A172 (cell line): ENCODE results near the gene PCDHB5. TPM values are rescaled to one million over a fixed set of nuclear protein-coding genes. Genes with fewer than 3 reads are reported as not detected.
"Not testable (repeated sequence)": the region's sequence is repeated elsewhere in the genome, so short reads cannot be mapped to it uniquely, and the experiment has no call there.

Experiments used
- DNase-seq: peaks from one replicate; pipeline ENCODE4 v3.0.0-alpha.2; 2015; ENCODE audit warnings: low spot score
- total RNA-seq: library from RNA; depleted of rRNA; stranded (reverse); fragments of >200 nt; shearing (Covaris generic); gene quantifications from 2 replicates; pipeline ENCODE4 v1.2.3, GENCODE V29; 2014; rRNA removed

Gene PCDHB5
- total RNA-seq, 1 experiment from 2014 or later = 45.5 TPM

DNA sequence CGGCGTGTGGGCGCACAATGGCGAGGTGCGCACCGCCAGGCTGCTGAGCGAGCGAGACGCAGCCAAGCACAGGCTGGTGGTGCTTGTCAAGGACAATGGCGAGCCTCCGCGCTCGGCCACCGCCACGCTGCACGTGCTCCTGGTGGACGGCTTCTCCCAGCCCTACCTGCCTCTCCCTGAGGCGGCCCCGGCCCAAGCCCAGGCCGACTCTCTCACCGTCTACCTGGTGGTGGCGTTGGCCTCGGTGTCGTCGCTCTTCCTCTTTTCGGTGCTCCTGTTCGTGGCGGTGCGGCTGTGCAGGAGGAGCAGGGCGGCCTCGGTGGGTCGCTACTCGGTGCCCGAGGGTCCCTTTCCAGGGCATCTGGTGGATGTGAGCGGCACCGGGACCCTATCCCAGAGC is 17.1 kb downstream of the PCDHB5 start:
- not testable (repeated sequence) for DNase-seq

DNA sequence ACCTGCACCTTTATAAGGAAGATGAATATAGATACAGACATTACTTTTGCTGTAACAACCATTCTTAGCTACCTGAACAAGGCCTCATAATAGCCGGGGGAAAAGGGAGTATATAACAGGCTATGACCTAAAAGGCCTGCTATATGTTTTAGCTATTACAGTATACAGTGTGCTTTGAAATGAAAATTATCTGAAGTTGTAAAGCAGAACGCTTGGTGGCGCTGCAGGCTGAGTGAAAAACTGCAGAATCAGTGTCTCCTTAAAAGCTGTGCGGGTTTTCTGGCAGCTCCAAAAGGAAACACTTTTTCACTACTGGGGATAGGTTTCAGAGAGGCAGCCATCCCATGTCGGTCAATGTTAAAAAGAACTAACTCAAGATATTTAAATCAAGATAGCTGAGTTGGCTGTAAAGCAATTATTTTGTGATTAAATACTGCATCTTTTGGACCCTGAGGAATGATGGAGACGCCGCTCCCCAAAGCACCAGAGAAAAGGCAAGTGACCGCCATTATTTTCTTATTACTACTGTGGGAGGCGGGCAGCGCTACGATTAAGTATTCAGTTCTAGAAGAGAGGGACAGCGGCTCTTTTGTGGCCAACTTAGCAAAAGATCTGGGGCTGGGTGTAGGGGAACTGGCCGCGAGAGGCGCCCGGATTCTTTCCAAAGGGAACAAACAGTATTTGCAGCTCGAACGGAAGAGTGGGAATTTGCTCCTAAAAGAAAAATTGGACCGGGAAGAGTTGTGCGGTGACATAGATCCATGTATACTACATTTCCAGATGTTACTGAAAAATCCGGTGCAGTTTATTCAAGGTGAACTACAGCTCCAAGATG is 20.8 kb downstream of the PCDHB5 start:
- peak; percentile 51 for DNase-seq

DNA sequence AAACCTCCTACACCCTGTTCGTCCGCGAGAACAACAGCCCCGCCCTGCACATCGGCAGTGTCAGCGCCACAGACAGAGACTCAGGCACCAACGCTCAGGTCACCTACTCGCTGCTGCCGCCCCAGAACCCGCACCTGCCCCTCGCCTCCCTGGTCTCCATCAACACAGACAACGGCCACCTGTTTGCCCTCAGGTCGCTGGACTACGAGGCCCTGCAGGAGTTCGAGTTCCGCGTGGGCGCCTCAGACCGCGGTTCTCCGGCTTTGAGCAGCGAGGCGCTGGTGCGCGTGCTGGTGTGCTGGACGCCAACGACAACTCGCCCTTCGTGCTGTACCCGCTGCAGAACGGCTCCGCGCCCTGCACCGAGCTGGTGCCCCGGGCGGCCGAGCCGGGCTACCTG is 22.4 kb downstream of the PCDHB5 start:
- DNase-seq = not testable (repeated sequence)

DNA sequence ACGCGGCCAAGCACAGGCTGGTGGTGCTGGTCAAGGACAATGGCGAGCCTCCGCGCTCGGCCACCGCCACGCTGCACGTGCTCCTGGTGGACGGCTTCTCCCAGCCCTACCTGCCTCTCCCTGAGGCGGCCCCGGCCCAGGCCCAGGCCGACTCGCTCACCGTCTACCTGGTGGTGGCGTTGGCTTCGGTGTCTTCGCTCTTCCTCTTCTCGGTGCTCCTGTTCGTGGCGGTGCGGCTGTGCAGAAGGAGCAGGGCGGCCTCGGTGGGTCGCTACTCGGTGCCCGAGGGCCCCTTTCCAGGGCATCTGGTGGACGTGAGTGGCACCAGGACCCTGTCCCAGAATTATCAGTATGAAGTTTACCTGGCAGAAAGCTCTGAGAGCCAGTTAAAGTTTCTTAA is 22.9 kb downstream of the PCDHB5 start:
- DNase-seq = not testable (repeated sequence)

DNA sequence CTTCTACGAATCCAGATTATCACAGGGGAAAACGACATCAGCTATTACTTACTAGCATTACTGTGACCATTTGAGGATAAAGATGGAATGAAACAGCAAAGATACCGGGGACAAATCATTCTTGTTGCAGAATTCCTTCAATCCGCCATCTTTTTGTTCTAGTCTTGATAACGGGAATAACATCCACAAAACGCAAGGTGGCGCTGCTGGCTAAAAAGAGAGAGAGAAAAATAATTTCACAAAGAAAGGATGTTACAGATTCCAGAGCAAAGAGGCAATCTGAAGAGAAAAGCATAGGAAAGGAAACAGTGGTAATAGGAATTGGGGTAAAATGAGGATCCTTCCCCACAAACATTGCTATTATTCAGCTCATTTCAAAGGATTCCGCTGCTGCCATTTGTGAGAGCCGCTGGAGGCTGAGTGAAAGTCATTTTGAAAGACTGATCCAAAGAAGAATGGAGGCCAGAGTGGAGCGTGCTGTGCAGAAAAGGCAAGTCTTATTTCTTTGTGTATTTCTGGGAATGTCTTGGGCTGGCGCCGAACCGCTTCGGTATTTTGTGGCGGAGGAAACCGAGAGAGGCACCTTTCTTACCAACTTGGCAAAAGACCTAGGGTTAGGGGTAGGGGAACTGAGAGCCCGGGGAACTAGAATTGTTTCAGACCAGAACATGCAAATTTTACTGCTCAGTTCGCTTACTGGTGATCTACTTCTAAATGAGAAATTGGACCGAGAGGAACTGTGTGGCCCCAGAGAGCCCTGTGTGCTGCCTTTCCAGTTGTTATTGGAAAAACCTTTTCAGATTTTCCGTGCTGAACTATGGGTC is 37.6 kb downstream of the PCDHB5 start, which contains the start of gene PCDHB7:
PCDHB7 (plus strand) TSS at position 264 of the 824 bp plus-strand sequence; CDS start at position 456, 192 bp downstream.
- peak; percentile 51 for DNase-seq

DNA sequence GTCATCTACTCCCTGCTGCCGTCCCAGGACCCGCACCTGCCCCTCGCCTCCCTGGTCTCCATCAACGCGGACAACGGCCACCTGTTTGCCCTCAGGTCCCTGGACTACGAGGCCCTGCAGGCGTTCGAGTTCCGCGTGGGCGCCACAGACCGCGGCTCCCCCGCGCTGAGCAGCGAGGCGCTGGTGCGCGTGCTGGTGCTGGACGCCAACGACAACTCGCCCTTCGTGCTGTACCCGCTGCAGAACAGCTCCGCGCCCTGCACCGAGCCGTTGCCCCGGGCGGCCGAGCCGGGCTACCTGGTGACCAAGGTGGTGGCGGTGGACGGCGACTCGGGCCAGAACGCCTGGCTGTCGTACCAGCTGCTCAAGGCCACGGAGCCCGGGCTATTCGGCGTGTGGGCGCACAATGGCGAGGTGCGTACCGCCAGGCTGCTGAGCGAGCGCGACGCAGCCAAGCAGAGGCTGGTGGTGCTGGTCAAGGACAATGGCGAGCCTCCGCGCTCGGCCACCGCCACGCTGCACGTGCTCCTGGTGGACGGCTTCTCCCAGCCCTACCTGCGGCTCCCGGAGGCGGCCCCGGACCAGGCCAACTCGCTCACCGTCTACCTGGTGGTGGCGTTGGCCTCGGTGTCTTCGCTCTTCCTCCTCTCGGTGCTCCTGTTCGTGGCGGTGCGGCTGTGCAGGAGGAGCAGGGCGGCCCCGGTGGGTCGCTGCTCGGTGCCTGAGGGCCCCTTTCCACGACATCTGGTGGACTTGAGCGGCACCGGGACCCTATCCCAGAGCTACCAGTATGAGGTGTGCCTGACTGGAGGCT is 39.5 kb downstream of the PCDHB5 start:
- DNase-seq = not testable (repeated sequence)

DNA sequence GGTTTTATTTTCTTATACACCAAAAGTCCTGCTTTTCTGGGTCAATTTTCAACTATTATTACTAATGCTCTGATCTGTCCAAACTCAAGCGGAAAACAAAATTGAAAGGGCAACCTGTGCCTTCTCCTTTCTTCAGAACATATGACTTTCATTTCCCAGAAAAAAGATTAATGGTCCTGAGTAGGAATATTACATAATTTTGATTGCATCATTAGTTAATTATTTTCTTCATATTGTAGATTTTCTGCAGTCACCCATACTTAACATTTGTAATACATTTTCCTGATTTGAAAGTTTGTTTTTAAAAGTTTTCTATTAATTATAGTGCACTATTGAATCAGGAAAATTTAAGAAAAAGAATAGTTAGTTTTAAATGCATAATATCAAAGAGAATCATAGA is 40.9 kb downstream of the PCDHB5 start:
- no peak for DNase-seq

DNA sequence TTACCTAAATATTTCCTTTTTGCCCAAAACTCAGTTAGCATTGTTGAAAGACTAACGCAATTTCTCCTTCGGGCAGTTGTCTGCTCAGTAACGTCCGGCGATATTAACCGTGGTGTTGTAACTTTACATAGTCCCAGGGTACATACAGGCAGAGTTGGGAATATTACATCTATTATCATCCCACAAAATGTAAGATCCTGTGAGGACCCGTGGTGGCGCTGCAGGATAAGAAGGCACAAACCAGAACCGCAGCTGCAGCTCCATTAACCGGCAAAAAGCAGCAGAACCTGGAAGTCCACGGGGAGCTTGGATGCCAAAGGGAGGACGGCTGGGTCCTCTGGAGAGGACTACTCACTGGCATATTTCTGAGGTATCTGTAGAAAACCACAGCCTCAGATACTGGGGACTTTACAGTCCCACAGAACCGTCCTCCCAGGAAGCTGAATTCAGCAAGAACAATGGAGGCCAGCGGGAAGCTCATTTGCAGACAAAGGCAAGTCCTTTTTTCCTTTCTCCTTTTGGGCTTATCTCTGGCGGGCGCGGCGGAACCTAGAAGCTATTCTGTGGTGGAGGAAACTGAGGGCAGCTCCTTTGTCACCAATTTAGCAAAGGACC is 42.7 kb downstream of the PCDHB5 start, which contains the start of gene PCDHB8:
PCDHB8 (plus strand) TSS at position 214 of the 615 bp plus-strand sequence; CDS start at position 459, 245 bp downstream.
- DNase-seq = peak; percentile 23

DNA sequence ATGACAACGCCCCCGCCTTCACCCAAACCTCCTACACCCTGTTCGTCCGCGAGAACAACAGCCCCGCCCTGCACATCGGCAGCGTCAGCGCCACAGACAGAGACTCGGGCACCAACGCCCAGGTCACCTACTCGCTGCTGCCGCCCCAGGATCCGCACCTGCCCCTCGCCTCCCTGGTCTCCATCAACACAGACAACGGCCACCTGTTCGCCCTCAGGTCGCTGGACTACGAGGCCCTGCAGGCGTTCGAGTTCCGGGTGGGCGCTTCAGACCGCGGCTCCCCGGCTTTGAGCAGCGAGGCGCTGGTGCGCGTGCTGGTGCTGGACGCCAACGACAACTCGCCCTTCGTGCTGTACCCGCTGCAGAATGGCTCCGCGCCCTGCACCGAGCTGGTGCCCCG is 44.4 kb downstream of the PCDHB5 start:
- not testable (repeated sequence) for DNase-seq

DNA sequence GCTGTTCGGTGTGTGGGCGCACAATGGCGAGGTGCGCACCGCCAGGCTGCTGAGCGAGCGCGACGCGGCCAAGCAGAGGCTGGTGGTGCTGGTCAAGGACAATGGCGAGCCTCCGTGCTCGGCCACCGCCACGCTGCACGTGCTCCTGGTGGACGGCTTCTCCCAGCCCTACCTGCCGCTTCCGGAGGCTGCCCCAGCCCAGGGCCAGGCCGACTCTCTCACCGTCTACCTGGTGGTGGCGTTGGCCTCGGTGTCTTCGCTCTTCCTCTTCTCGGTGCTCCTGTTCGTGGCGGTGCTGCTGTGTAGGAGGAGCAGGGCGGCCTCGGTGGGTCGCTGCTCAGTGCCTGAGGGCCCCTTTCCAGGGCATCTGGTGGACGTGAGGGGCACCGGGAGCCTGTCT is 44.9 kb downstream of the PCDHB5 start:
- not testable (repeated sequence) for DNase-seq

DNA sequence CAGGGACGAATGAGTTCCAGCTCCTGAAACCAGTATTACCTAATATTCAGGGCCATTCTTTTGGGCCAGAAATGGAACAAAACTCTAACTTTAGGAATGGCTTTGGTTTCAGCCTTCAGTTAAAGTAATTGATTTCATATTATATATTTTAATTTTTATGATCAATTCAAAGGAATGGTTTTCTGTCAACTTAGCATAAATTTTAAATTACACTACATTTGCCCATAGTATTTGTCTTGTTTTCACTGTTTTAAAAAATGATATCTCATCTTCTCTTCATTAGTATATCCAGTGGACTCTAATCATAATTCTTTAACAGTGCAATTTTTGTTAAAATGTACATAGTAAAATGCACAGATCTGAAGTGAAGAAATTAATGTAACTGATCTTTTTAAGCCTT is 45.3 kb downstream of the PCDHB5 start:
- DNase-seq = no peak

DNA sequence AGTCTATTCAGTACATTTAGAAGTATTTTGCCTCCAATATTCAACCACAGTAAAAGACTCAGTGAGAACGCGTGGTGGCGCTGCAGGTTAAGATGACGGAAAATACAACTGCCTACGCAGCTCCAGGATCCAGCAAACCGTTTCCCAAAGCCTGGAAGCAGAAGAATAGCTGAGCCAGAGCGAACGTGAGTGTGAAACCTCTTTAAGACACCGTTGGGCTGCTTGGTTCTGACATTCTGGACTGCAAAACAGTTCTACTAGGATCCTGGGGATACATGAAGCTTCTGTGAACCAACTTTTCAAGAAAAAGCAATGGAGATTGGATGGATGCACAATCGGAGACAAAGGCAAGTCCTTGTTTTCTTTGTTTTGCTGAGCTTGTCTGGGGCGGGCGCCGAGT is 47.2 kb downstream of the PCDHB5 start, which contains the start of gene PCDHB16:
PCDHB16 (plus strand) TSS at position 140 of the 400 bp plus-strand sequence; CDS start at position 313, 173 bp downstream.
- DNase-seq = peak; percentile 64

DNA sequence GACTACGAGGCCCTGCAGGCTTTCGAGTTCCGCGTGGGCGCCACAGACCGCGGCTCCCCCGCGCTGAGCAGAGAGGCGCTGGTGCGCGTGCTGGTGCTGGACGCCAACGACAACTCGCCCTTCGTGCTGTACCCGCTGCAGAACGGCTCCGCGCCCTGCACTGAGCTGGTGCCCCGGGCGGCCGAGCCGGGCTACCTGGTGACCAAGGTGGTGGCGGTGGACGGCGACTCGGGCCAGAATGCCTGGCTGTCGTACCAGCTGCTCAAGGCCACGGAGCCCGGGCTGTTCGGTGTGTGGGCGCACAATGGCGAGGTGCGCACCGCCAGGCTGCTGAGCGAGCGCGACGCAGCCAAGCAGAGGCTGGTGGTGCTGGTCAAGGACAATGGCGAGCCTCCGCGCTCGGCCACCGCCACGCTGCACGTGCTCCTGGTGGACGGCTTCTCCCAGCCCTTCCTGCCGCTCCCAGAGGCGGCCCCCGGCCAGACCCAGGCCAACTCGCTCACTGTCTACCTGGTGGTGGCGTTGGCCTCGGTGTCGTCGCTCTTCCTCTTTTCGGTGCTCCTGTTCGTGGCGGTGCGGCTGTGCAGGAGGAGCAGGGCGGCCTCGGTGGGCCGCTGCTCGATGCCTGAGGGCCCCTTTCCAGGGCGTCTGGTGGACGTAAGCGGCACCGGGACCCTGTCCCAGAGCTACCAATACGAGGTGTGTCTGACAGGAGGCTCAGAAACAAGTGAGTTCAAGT is 49.3 kb downstream of the PCDHB5 start:
- not testable (repeated sequence) for DNase-seq

DNA sequence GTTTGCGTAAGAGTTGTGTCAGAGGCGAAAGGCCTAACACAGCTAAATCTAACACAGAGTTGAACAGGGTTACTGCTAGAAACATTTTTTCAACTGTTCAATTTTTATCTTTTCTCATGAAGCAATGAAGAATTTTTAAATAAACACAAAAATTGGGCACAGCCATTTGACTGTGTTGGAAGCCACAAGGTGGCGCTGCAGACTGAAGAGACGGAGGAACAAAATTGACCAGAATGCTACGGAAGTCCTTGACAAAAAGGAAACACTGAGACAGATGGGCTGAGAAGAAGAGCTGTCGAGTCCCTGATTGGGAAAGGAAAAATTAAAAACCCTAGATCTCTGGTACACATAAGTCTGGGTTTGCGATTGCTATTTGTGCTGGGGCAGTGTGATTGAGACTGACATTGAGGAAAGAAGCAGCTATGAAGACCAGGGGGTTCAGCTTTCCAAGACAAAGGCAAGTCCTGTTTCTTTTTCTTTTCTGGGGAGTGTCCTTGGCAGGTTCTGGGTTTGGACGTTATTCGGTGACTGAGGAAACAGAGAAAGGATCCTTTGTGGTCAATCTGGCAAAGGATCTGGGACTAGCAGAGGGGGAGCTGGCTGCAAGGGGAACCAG is 52.0 kb downstream of the PCDHB5 start, which contains the start of gene PCDHB9:
PCDHB9 (plus strand) TSS at position 265 of the 616 bp plus-strand sequence; CDS start at position 423, 158 bp downstream.
- peak; percentile 59 for DNase-seq

Other genes starting within 250 kb of the PCDHB5 start
- 0.52 and 0.96 TPM in 2 replicates for gene PCDHAC1, start 208.9 kb upstream of the PCDHB5 start, total RNA-seq
- 3.2 and 5.1 TPM in 2 replicates for gene PCDHAC2, start 168.7 kb upstream of the PCDHB5 start, total RNA-seq
- not detected in 2 replicates for gene PCDHB1, start 83.8 kb upstream of the PCDHB5 start, total RNA-seq
- gene PCDHB2, start 40.6 kb upstream of the PCDHB5 start, total RNA-seq = 0.41 and 0.59 TPM in 2 replicates
- 19.9 and 22.0 TPM in 2 replicates for gene PCDHB3, start 34.7 kb upstream of the PCDHB5 start, total RNA-seq
- 0.26 and 1.7 TPM in 2 replicates for gene PCDHB4, start 13.4 kb upstream of the PCDHB5 start, total RNA-seq
- gene PCDHB6, start 14.9 kb downstream of the PCDHB5 start, total RNA-seq = 0.79 and 1.7 TPM in 2 replicates
- 5.2 and 6.9 TPM in 2 replicates for gene PCDHB7, start 37.4 kb downstream of the PCDHB5 start, total RNA-seq
- 7.0 and 7.5 TPM in 2 replicates for gene PCDHB8, start 42.6 kb downstream of the PCDHB5 start, total RNA-seq
- gene PCDHB16, start 47.2 kb downstream of the PCDHB5 start, total RNA-seq = 4.2 and 7.9 TPM in 2 replicates
- 11.1 and 11.2 TPM in 2 replicates for gene PCDHB9, start 52.0 kb downstream of the PCDHB5 start, total RNA-seq
- 3.9 and 7.1 TPM in 2 replicates for gene PCDHB10, start 57.1 kb downstream of the PCDHB5 start, total RNA-seq
- gene PCDHB11, start 64.4 kb downstream of the PCDHB5 start, total RNA-seq = 1.7 and 2.0 TPM in 2 replicates
- gene PCDHB12, start 73.5 kb downstream of the PCDHB5 start, total RNA-seq = 0.69 and 2.5 TPM in 2 replicates
- 1.1 TPM in 2 replicates for gene PCDHB13, start 78.7 kb downstream of the PCDHB5 start, total RNA-seq
- 17.6 and 18.2 TPM in 2 replicates for gene PCDHB14, start 88.1 kb downstream of the PCDHB5 start, total RNA-seq
- 0.26 and 1.0 TPM in 2 replicates for gene PCDHB15, start 110.2 kb downstream of the PCDHB5 start, total RNA-seq
- gene SLC25A2, start 168.8 kb downstream of the PCDHB5 start, total RNA-seq = not detected in 2 replicates
- 109 and 119 TPM in 2 replicates for gene TAF7, start 185.6 kb downstream of the PCDHB5 start, total RNA-seq
- gene PCDHGA1, start 195.3 kb downstream of the PCDHB5 start, total RNA-seq = 1.5 and 1.6 TPM in 2 replicates
- 0.57 and 1.1 TPM in 2 replicates for gene PCDHGA2, start 203.6 kb downstream of the PCDHB5 start, total RNA-seq
- 0.14 TPM in 1 of 2 replicates, not detected in the other for gene PCDHGA3, start 208.6 kb downstream of the PCDHB5 start, total RNA-seq
- gene PCDHGB1, start 214.9 kb downstream of the PCDHB5 start, total RNA-seq = 1.2 and 2.0 TPM in 2 replicates
- gene PCDHGA4, start 219.8 kb downstream of the PCDHB5 start, total RNA-seq = 1.1 and 1.4 TPM in 2 replicates
- gene PCDHGB2, start 224.8 kb downstream of the PCDHB5 start, total RNA-seq = 0.34 and 1.6 TPM in 2 replicates
- 0.41 and 0.48 TPM in 2 replicates for gene PCDHGA5, start 229.0 kb downstream of the PCDHB5 start, total RNA-seq
- gene PCDHGB3, start 235.0 kb downstream of the PCDHB5 start, total RNA-seq = 0.81 and 1.7 TPM in 2 replicates
- 1.9 and 2.5 TPM in 2 replicates for gene PCDHGA6, start 238.7 kb downstream of the PCDHB5 start, total RNA-seq
- 0.69 TPM in 2 replicates for gene PCDHGA7, start 247.5 kb downstream of the PCDHB5 start, total RNA-seq